Activated T-cell treated with anti-CD3 and anti-CD28 coated beads for 4 hours (primary cell): Measurements from ENCODE around the gene PCSK5.

ENCODE experiments used
- DNase-seq: peaks from one replicate; pipeline ENCODE4 v3.0.0-alpha.2; 2020

The PCSK5 gene

GRCh38 chr9:76155361-76155760 is 264.9 kb downstream of the PCSK5 start:
- no peak for DNase-seq

GRCh38 chr9:76158713-76159112 is 268.2 kb downstream of the PCSK5 start:
- no peak for DNase-seq

DNA sequence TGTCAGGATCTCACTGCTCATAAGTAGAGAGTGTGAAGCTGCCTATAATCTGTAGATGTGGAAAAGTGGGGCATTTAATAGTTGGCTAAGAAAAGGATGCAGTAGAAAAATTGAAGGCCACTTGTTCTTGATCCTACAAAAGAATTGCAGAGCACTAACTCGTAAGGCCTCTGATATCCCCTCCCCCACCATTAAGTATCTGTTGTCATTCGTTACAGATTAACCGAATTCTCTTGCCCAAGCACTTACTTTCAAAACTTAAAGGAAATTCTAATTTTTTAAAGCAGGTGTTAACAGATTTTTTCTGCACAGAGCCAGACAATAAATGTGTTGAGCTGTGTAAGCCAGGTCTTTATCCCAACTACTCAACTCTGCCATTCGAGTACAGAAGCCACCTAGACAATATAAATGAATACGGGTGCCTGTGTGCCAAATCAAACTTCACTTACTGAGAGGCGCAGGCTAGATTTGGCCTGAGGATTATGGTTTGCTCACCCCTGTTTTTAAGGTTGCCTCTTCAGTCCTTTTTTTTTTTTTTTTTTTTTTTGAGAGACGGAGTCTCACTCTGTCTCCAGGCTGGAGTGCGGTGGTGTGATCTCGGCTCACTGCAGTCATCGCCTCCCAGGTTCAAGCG is 268.9 kb downstream of the PCSK5 start:
- DNase-seq: no peak

GRCh38 chr9:76161106-76161505 is 270.6 kb downstream of the PCSK5 start:
- no peak for DNase-seq

DNA sequence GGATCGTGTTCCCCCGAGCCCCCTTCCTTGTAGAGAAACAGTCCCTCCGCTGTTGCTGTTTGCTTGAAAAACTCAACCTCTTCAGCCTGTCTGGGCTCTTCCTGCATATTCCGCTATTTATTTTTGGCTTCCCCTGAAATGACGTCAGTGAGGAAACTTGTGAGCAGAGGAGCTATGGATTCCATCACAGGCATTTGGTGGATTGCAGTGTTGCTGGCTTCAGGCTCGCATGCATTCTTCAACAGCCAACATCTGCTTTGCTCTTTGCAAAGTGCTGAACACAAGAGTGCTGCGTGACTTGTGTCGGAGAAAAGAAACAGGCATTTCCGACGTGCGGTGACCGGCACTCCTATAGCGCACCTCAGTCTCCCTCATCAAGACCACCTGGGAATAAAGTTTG is 271.1 kb downstream of the PCSK5 start:
- no peak for DNase-seq

DNA sequence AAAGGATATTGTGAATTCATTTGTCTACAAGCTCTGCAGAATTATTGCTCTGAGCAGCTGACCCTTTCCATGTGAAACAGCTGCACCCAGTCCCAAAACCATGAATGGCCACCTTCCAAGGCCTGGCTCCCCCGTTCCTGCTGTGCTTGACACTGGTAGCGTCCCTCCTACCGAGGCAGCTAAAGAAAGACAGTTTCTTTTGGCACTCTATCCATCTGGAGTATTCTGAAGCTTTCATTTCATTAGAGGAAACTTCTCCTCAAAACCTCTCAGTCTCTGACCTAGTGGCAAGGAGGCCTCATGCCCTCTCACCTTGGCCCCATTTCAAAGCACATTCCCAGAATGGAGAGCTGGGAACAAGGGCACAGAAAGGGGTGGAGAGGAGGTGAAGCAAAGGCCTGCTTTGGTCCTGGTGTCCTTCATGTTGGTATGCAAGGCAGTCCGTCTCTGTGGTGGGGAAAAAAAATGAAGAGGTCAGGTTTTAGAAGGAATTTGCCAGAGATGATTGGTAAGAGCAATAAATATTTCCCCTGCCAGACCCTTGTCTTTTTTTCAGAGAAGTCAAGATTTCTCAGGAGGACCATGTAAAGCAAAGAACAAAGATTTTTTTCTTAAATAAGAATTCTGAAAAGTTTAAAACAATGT is 271.7 kb downstream of the PCSK5 start:
- DNase-seq: no peak

- DNase-seq: no peak
Observed at GRCh38 chr9:76162751-76163500, 272.5 kb downstream of the PCSK5 start.

DNA sequence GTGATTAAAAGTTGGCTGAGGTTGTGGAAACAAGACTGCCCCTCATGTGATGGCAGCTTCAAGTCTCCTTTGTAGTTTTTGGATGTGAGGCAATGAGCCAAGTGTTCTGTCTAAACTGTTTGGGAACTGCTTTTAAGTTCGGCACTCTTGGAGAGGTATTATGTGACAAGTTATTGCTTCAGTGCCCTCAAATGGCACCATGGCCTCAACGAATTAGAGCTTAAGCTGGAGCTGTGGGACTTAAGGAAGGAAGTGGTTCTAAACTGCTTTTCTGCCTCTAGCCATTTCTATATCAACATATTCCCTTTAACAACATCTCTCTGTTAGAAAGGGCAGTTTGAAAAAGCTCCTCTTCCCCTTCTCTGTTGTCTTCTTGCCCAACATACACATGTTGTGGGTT is 276.1 kb downstream of the PCSK5 start:
- no peak for DNase-seq

DNA sequence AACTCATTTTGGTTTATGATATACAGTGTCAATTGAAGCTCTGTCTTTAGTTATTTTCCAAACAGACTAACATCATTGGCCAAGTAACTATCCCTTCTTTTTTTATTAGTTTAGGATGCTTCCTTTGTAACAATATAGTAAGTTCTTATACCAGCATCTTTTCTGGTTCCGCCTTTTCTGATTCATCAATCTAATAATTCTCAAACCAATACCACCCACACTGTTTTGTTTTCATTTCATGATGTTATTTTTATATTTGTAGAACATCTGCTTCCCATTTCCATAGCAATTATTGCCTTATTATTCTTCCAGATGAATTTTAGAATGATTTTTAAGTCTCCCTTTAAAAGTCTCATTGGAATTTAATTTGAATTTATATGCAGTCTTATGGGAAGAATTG is 285.7 kb downstream of the PCSK5 start:
- no peak for DNase-seq

- no peak for DNase-seq
Observed at GRCh38 chr9:76177931-76178330, 287.5 kb downstream of the PCSK5 start.

- no peak for DNase-seq
Observed at GRCh38 chr9:76180541-76180940, 290.1 kb downstream of the PCSK5 start.

GRCh38 chr9:76181020-76181641 is 290.7 kb downstream of the PCSK5 start:
- DNase-seq: no peak

GRCh38 chr9:76181781-76182180 is 291.3 kb downstream of the PCSK5 start:
- no peak for DNase-seq

GRCh38 chr9:76185432-76185831 is 295.0 kb downstream of the PCSK5 start:
- DNase-seq: no peak

- DNase-seq: no peak
Observed at GRCh38 chr9:76188286-76188685, 297.8 kb downstream of the PCSK5 start.

- DNase-seq: no peak
Observed at GRCh38 chr9:76188905-76189304, 298.4 kb downstream of the PCSK5 start.

GRCh38 chr9:76191493-76191892 is 301.0 kb downstream of the PCSK5 start:
- no peak for DNase-seq

- no peak for DNase-seq
Observed at GRCh38 chr9:76192013-76192412, 301.5 kb downstream of the PCSK5 start.

- no peak for DNase-seq
Observed at GRCh38 chr9:76194896-76195295, 304.4 kb downstream of the PCSK5 start.

DNA sequence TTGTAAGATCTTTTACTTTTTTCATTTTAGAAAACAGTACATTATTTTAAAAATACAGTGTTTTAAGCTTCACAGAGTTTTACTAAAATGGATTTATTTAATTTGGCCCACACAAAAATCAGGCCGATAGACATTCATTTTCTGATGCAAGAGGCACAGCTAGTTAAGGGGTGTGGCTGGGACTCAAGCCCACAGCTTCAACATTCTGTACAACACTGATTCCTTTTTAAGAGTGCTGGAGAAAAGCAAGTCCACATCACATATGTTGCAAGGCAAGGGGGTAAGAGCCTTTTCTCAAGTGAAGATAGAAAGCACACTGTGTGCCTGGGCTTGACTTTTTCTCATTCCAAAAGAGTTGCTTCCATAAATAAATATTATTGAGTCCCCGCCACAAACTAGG is 307.9 kb downstream of the PCSK5 start:
- DNase-seq: no peak

DNA sequence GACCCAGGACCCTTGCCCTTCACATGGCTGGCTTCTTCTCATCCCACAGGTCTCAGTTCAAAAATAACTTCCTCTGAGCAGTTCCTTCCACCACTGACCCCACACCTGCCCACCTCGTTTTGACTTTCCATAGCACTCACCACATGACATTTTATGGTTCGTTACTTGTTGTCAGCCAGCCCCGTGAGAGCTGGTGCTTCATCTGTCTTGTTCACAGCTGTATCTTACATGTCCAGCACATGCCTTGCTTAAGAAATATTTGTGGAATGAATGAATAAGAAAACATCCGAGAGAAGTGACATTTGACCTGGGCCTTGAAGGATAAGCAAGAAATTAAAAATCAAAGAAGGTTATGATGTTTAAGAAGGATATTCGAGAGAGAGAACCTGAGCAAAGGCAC is 309.8 kb downstream of the PCSK5 start:
- DNase-seq: no peak

- DNase-seq: no peak
Observed at GRCh38 chr9:76200745-76201144, 310.3 kb downstream of the PCSK5 start.

- DNase-seq: no peak
Observed at GRCh38 chr9:76203373-76203772, 312.9 kb downstream of the PCSK5 start.

GRCh38 chr9:76206821-76207220 is 316.3 kb downstream of the PCSK5 start:
- DNase-seq: no peak
